Prostate gland (tissue), 2 donors: ENCODE results near the gene MIP.

Source experiments
- CTCF ChIP-seq, 4 experiments: fragments of 200-600 bp in 2 of 4; fragments of 450-650 bp in 2 of 4; sonication (generic) in 2 of 4; IDR thresholded peaks; 1 replicate in 3 of 4; 2 replicates in 1 of 4; pipeline ENCODE4 v1.5.1; 2016 to 2019; ENCODE audit warnings: antibody characterized with exemption in 4 of 4, mild to moderate bottlenecking in 2 of 4, moderate library complexity in 2 of 4
- POLR2A ChIP-seq: fragments of 450-650 bp; IDR thresholded peaks from one replicate; pipeline ENCODE4 v1.6.1; 2016; ENCODE audit warnings: antibody characterized with exemption, mild to moderate bottlenecking
- POLR2AphosphoS5 ChIP-seq: sonication (generic); formaldehyde crosslinking; IDR thresholded peaks from one replicate; pipeline ENCODE4 v1.6.1; 2017; ENCODE audit warnings: antibody characterized with exemption

GRCh38 chr12:56469007-56469930 lies 14.8 kb upstream of the MIP start:
- TF ChIP-seq POLR2A = no peak
- TF ChIP-seq CTCF (IDR thresholded peaks at IDR 0.05) = no peak
- TF ChIP-seq POLR2AphosphoS5 = no peak
